ENCODE data around the gene CYP4F3. TPM values are rescaled to one million over a fixed set of nuclear protein-coding genes. Genes with fewer than 3 reads are reported as not detected.
A peak's percentile ranks its signal among the peaks of the same experiment; 100 is the strongest.

CYP4F3 gene
- total RNA-seq, 1 donor from 2014 or later: 34.8 TPM

- no peak for ATAC-seq
These were observed 30.6 kb downstream of the CYP4F3 start for GRCh38 chr19:15671237-15671821.

DNA sequence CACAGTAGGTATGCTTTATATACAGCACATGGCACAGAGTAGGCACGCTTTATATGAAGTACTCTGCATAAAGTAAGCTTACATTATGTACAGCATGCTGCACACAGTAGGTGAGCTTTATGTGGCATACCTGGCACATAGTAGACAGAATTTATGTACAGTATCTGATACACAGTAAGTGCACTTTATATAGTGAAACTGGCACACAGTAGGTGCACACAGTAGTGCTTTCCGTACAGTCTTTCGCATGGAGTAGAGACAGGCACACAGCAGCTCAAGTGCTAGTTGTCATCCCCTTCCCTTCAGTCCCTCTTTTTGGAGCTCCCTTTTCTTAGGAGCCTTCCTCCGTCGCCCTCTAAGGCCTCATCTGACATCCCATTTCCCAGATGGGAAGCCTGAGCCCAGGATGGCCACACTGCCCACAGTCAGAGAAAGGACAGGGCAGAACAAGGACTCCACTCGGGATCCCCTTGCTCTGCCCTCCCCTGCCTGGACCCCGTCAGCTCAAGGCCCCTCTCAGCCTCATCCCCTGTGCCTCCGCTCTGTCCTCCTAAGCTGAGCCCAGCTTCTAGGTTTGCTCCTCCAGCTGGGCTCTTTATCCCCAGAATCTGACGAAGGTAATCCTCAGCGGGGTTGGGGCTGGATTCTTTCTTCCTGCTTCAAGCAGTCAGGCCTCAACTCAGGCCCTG, 31.3 kb downstream of the CYP4F3 start:
- no peak for ATAC-seq

GRCh38 chr19:15672580-15673175, 32.0 kb downstream of the CYP4F3 start, which contains the start of gene CYP4F12:
TSS of gene CYP4F12 (plus strand) at chr19:15673087. CDS start at chr19:15673530, 443 bp downstream.
- ATAC-seq: peak; percentile 94

GRCh38 chr19:15673176-15673654, 32.5 kb downstream of the CYP4F3 start:
- ATAC-seq: peak; percentile 21

GRCh38 chr19:15675560-15675959, 34.9 kb downstream of the CYP4F3 start:
- ATAC-seq: no peak

DNA sequence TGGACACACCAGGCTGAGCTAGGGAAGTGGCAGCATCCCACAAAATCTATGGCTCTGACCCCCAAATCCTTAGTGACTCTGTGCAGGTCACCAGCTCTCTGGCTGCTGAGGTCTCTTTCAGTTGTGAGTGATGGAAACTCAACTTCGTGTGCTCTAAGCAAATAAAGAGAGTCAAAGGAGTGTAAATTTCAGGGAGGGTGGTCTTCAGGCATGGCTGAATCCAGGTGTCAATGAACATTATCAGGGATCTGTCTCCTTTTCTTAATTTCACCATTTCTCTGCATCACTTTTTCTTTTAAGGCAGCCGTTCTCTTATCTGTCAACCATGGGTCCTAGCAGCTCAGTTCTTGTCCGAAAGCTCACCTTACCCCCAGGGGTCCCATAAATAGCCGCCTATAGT, 38.4 kb downstream of the CYP4F3 start:
- ATAC-seq: no peak

GRCh38 chr19:15679865-15680264, 39.2 kb downstream of the CYP4F3 start:
- ATAC-seq: peak; percentile 57

- ATAC-seq: no peak
These were observed 40.0 kb downstream of the CYP4F3 start for GRCh38 chr19:15680478-15681322.

DNA sequence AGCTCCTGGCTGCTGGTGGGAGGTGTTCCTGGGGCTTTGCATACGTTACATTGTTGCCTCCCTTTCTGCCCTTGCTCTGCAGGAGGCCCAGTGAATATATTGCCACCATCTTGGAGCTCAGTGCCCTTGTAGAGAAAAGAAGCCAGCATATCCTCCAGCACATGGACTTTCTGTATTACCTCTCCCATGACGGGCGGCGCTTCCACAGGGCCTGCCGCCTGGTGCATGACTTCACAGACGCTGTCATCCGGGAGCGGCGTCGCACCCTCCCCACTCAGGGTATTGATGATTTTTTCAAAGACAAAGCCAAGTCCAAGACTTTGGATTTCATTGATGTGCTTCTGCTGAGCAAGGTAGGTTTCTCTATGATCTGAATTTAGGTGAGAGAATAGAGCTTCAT, 42.7 kb downstream of the CYP4F3 start:
- ATAC-seq: no peak

DNA sequence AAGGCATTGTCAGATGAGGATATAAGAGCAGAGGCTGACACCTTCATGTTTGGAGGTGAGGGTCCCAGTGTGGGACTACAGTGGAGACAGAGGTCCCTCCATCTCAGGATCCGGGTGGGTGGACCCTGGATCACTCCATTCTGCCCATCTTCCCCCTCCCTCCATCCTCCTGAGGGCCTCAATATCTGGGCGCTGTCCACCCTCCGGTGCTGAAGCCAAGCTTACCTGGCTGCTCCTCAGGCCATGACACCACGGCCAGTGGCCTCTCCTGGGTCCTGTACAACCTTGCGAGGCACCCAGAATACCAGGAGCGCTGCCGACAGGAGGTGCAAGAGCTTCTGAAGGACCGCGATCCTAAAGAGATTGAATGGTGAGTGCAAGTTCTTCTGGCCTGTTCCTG, 44.1 kb downstream of the CYP4F3 start:
- no peak for ATAC-seq

- no peak for ATAC-seq
These were observed 56.0 kb downstream of the CYP4F3 start for GRCh38 chr19:15696654-15697194.

- ATAC-seq: peak; percentile 96
These were observed 61.2 kb downstream of the CYP4F3 start for GRCh38 chr19:15701757-15702533.

- ATAC-seq: peak; percentile 90
These were observed 61.8 kb downstream of the CYP4F3 start for GRCh38 chr19:15702534-15702930.

Other genes starting within 250 kb of the CYP4F3 start
- 31.6 TPM for gene AKAP8L, start 221.9 kb upstream of the CYP4F3 start, total RNA-seq
- 19.4 TPM for gene WIZ, start 190.9 kb upstream of the CYP4F3 start, total RNA-seq
- 1.8 TPM for gene RASAL3, start 176.4 kb upstream of the CYP4F3 start, total RNA-seq
- gene PGLYRP2, start 161.4 kb upstream of the CYP4F3 start, total RNA-seq: not detected
- 10.2 TPM for gene CYP4F22, start 132.4 kb upstream of the CYP4F3 start, total RNA-seq
- not detected for gene CYP4F8, start 25.7 kb upstream of the CYP4F3 start, total RNA-seq
- 31.5 TPM for gene CYP4F12, start 32.2 kb downstream of the CYP4F3 start, total RNA-seq
- gene OR10H2, start 87.1 kb downstream of the CYP4F3 start, total RNA-seq: not detected
- gene OR10H3, start 97.1 kb downstream of the CYP4F3 start, total RNA-seq: not detected
- gene OR10H5, start 146.8 kb downstream of the CYP4F3 start, total RNA-seq: not detected
- not detected for gene OR10H1, start 174.8 kb downstream of the CYP4F3 start, total RNA-seq

All from esophagus mucosa (tissue), 1 donor.